IPS-20b (cell line): Measurements from ENCODE around the gene LOXHD1.

Source experiments
- H3K27ac ChIP-seq: one replicate; pipeline ENCODE4 v1.5.1; 2013; ENCODE audit warnings: low read length
- H3K27me3 ChIP-seq: 2 replicates; pipeline ENCODE4 v1.6.1; 2013; ENCODE audit warnings: mild to moderate bottlenecking, low read length, inconsistent platforms; ENCODE audit not compliant: insufficient read depth
- H3K36me3 ChIP-seq: 2 replicates; pipeline ENCODE4 v1.6.1; 2013; ENCODE audit warnings: low read depth, mild to moderate bottlenecking, inconsistent platforms, low read length, moderate library complexity; ENCODE audit not compliant: insufficient read depth
- H3K4me1 ChIP-seq: 2 replicates; pipeline ENCODE4 v1.6.1; 2013; ENCODE audit warnings: mild to moderate bottlenecking, control low read depth, inconsistent platforms, low read length, moderate library complexity; ENCODE audit not compliant: insufficient read depth
- H3K4me3 ChIP-seq: 2 replicates; pipeline ENCODE4 v1.5.1; 2013; ENCODE audit warnings: mild to moderate bottlenecking, low read length, inconsistent platforms
- H3K9ac ChIP-seq: 2 replicates; pipeline ENCODE4 v1.6.1; 2013; ENCODE audit warnings: low read depth, mild to moderate bottlenecking, inconsistent platforms, low read length, moderate library complexity
- H3K9me3 ChIP-seq: 2 replicates; pipeline ENCODE4 v1.6.1; 2013; ENCODE audit warnings: mild to moderate bottlenecking, low read depth, low read length, inconsistent platforms; ENCODE audit not compliant: insufficient read depth

Gene LOXHD1

GRCh38 chr18:46569211-46569610 is 87.8 kb downstream of the LOXHD1 start:
- H3K27ac ChIP-seq: no peak overlapping the region
- H3K9ac ChIP-seq: no peak overlapping the region
- no peaks in the 10 kb centered on the region for H3K36me3 ChIP-seq
- H3K4me3 ChIP-seq: no peak overlapping the region
- no peaks in the 10 kb centered on the region for H3K9me3 ChIP-seq
- H3K4me1 ChIP-seq: no peaks in the 10 kb centered on the region
- no peaks in the 10 kb centered on the region for H3K27me3 ChIP-seq

GRCh38 chr18:46567196-46567595 is 89.8 kb downstream of the LOXHD1 start:
- no peak overlapping the region for H3K4me3 ChIP-seq
- H3K36me3 ChIP-seq: no peaks in the 10 kb centered on the region
- H3K27me3 ChIP-seq: no peaks in the 10 kb centered on the region
- no peak overlapping the region for H3K9ac ChIP-seq
- H3K9me3 ChIP-seq: no peaks in the 10 kb centered on the region
- H3K4me1 ChIP-seq: peaks cover 11% of the 10 kb centered on the region; the same call in 1 of the 2 replicates
- H3K27ac ChIP-seq: no peak overlapping the region

- peaks cover 11% of the 10 kb centered on the region; the same call in 1 of the 2 replicates for H3K4me1 ChIP-seq
- H3K9ac ChIP-seq: no peak overlapping the region
- H3K36me3 ChIP-seq: no peaks in the 10 kb centered on the region
- H3K4me3 ChIP-seq: no peak overlapping the region
- H3K27me3 ChIP-seq: no peaks in the 10 kb centered on the region
- H3K27ac ChIP-seq: no peak overlapping the region
- H3K9me3 ChIP-seq: no peaks in the 10 kb centered on the region
Measured at GRCh38 chr18:46566111-46566510, 90.9 kb downstream of the LOXHD1 start.

GRCh38 chr18:46565256-46565655 is 91.8 kb downstream of the LOXHD1 start:
- Histone ChIP-seq H3K4me3 (no peak overlapping the region), H3K9me3 (no peaks in the 10 kb centered on the region), H3K27me3 (no peaks in the 10 kb centered on the region), H3K27ac (no peak overlapping the region), H3K36me3 (no peaks in the 10 kb centered on the region), H3K9ac (no peak overlapping the region), H3K4me1 (peaks cover 11% of the 10 kb centered on the region; the same call in 1 of the 2 replicates)

- Histone ChIP-seq H3K9me3 (no peaks in the 10 kb centered on the region), H3K9ac (no peak overlapping the region), H3K27me3 (no peaks in the 10 kb centered on the region), H3K4me1 (peaks cover 11% of the 10 kb centered on the region; the same call in 1 of the 2 replicates), H3K36me3 (no peaks in the 10 kb centered on the region), H3K4me3 (no peak overlapping the region), H3K27ac (no peak overlapping the region)
Measured at GRCh38 chr18:46563317-46563716, 93.7 kb downstream of the LOXHD1 start.

- no peaks in the 10 kb centered on the region for H3K9me3 ChIP-seq
- no peak overlapping the region for H3K9ac ChIP-seq
- H3K36me3 ChIP-seq: no peaks in the 10 kb centered on the region
- H3K27me3 ChIP-seq: no peaks in the 10 kb centered on the region
- peaks cover 11% of the 10 kb centered on the region; the same call in 1 of the 2 replicates for H3K4me1 ChIP-seq
- H3K4me3 ChIP-seq: no peak overlapping the region
- no peak overlapping the region for H3K27ac ChIP-seq
Measured at GRCh38 chr18:46562674-46563192, 94.3 kb downstream of the LOXHD1 start.

GRCh38 chr18:46560671-46561045 is 96.4 kb downstream of the LOXHD1 start:
- Histone ChIP-seq H3K27ac (no peak overlapping the region), H3K36me3 (no peaks in the 10 kb centered on the region), H3K27me3 (no peaks in the 10 kb centered on the region), H3K4me1 (peaks cover 11% of the 10 kb centered on the region; the same call in 1 of the 2 replicates), H3K9me3 (no peaks in the 10 kb centered on the region), H3K9ac (no peak overlapping the region), H3K4me3 (no peak overlapping the region)

- no peaks in the 10 kb centered on the region for H3K9me3 ChIP-seq
- no peak overlapping the region for H3K27ac ChIP-seq
- no peaks in the 10 kb centered on the region for H3K36me3 ChIP-seq
- H3K4me3 ChIP-seq: no peak overlapping the region
- no peak overlapping the region for H3K9ac ChIP-seq
- H3K27me3 ChIP-seq: no peaks in the 10 kb centered on the region
- peaks cover 11% of the 10 kb centered on the region; the same call in 1 of the 2 replicates for H3K4me1 ChIP-seq
Measured at GRCh38 chr18:46559946-46560670, 96.9 kb downstream of the LOXHD1 start.

GRCh38 chr18:46559296-46559695 is 97.7 kb downstream of the LOXHD1 start:
- H3K4me3 ChIP-seq: no peak overlapping the region
- no peaks in the 10 kb centered on the region for H3K9me3 ChIP-seq
- no peak overlapping the region for H3K9ac ChIP-seq
- H3K36me3 ChIP-seq: no peaks in the 10 kb centered on the region
- H3K27me3 ChIP-seq: no peaks in the 10 kb centered on the region
- H3K27ac ChIP-seq: no peak overlapping the region
- peaks cover 11% of the 10 kb centered on the region; the same call in 1 of the 2 replicates for H3K4me1 ChIP-seq

- Histone ChIP-seq H3K36me3 (no peaks in the 10 kb centered on the region), H3K4me3 (no peak overlapping the region), H3K4me1 (no peaks in the 10 kb centered on the region), H3K9ac (no peak overlapping the region), H3K9me3 (no peaks in the 10 kb centered on the region), H3K27me3 (no peaks in the 10 kb centered on the region), H3K27ac (no peak overlapping the region)
Measured at GRCh38 chr18:46556590-46557206, 100.3 kb downstream of the LOXHD1 start.

GRCh38 chr18:46555724-46556123 is 101.3 kb downstream of the LOXHD1 start:
- no peaks in the 10 kb centered on the region for H3K4me1 ChIP-seq

GRCh38 chr18:46555213-46555612 is 101.8 kb downstream of the LOXHD1 start:
- Histone ChIP-seq H3K36me3 (no peaks in the 10 kb centered on the region), H3K4me1 (no peaks in the 10 kb centered on the region), H3K9ac (no peak overlapping the region), H3K27ac (no peak overlapping the region), H3K4me3 (no peak overlapping the region), H3K27me3 (no peaks in the 10 kb centered on the region), H3K9me3 (no peaks in the 10 kb centered on the region; the same call in 1 of the 2 replicates)

More at GRCh38 chr18:46555724-46556123, 101.3 kb downstream of the LOXHD1 start:
- H3K27me3 ChIP-seq: no peaks in the 10 kb centered on the region
- H3K36me3 ChIP-seq: no peaks in the 10 kb centered on the region
- no peak overlapping the region for H3K27ac ChIP-seq
- no peak overlapping the region for H3K4me3 ChIP-seq
- H3K9ac ChIP-seq: no peak overlapping the region
- H3K9me3 ChIP-seq: no peaks in the 10 kb centered on the region; the same call in 1 of the 2 replicates
